ENCODE data around the gene RNF144A.

RNF144A gene

DNA sequence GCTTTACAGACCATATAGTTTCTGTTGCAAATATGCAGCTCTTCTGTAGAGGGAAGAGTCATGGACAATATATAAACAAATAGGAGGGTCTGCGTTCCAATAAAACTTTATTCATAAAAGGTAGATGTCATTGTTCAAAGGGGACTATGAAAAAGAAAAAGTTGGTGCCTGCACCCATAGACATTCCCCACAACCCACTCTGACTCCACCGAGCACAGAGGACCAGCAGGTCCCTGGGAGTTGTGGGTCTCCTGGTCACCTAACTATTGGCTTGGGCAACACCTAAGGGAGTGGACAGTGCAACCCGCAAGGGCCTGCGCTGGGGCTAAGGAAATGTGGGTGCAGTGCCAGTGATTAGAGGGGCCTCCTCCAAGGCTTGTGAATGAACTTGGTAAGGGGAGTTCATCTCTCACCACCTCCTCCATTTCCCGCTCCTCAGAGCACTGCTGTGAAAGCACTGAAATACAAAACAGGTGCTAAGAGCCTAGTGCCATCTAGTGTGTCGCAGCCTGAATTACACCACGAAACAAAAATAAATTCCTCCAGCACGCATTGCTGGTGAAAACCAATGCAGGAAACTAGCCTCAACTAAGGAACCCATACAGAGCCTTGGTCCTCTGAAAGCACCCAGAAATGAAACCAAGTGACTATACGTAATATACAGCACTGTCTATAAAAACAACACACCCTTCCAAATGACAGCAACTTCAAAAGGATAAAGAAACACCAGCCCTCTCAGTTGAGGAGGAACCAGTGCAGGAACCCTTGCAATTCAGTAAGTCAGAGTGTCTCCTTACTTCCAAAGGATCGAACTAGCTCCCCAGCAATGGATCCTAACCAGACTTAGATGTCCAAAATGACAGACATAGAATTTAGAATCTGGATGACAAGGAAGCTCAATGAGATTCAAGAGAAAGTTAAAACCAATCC, 166.6 kb downstream of the RNF144A start:
- DNase-seq (ENCODE audit: low read depth in 3 of 3) = no peak

DNA sequence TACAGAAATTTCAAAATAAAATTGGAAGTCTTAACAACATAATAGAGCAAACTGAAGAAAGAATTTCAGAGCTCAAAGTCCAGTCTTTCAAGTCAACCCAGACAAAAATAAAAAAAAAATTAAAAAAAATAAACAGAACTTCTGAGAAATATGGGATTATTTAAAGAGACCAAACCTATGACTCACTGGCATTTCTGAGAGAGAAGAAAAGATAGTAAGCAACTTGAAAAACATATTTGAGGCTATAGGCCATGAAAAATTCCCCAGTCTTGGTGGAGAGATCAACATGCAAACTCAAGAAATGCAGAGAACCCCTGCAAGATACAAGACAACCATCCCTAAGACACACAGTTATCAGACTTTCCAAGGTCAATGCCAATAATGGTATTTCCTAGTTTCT, 167.4 kb downstream of the RNF144A start:
- DNase-seq (ENCODE audit: low read depth in 3 of 3) = no peak

DNA sequence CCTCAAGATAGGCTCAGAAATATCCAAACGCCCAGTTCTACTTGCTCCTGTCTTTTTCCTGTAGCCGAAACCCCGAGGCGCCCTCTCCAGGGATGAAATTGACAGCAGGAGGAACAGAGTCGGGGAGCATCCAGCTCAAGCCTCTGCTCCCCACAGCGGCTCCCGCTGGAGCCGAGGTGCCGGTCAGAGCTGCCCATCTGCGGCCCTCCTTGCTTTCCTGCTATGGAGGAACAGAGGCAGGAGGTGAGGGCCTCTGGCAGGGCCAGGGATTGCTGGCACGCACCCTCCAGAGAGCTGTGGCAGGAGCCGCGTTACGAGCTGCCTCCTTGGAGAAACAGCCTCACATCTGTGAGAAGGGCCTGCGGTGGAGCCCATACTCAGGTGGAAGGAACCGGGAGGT, 172.1 kb downstream of the RNF144A start:
- DNase-seq (ENCODE audit: low read depth in 3 of 3) = no peak

DNA sequence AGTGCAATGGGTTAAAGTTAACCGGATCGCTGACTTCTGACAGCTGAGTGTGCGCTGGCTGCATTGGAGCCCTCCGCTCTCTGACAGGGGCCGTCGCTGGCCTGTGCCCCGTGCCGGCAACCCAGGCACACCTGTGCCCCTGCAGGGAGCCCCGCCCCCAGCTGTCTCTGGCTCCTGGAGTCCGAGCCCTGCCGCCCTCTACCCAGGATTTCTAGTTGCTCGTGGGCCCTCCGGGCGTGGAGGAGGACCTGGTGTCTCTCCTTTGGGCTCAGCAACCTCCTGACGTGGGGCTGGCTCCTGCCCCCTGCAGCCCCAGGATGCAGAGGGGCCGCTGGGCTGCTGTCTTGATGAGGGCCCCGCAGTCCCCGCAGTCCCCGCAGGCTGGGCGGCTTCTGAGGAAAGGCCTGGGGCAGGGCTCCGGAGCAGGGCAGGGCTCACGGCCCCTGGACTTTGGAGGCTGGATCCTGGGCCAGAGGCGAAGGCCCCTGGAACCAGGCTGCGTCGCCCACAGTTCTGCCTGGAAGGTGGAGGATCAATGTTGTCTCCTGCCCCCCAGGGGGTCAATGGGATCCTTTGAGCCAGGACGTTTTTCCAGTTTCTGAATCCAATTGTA, 172.8 kb downstream of the RNF144A start:
- no peak for DNase-seq (ENCODE audit: low read depth in 3 of 3)

DNA sequence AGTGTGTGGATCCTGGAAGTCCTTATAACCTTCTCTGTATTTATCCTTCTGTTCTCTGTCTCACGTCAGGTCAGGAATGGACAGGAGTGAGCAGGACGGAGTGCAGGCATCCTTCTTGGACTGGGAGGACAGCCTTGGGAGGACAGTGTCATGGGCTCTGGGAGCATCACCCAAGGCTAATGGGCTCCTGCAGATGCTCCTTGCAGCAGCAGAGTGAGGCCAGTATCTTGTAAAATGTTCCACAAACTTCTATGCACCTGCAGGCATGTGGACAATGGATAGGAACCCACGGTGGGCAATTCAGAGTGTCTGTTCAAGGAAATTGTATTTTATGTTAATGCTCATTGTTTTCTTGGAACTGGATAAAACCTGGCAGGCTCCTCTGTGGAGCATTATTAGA, 176.2 kb downstream of the RNF144A start:
- DNase-seq (ENCODE audit: low read depth in 3 of 3) = no peak
